HG03045 (cell line): ENCODE measurements around the gene NBPF26.
A peak's percentile ranks its signal among the peaks of the same experiment; 100 is the strongest.
"Not testable (repeated sequence)": the region's sequence is repeated elsewhere in the genome, so short reads cannot be mapped to it uniquely, and the experiment has no call there.

Experiments
- ATAC-seq: cut with Tn5 transposase; IDR thresholded peaks from one replicate; pipeline ENCODE4 v1.9.1; 2021; ENCODE audit warnings: mild to moderate bottlenecking, moderate library complexity; ENCODE audit not compliant: unreplicated experiment

Gene NBPF26

GRCh38 chr1:120850537-120851421 is 127.0 kb downstream of the NBPF26 start:
- ATAC-seq = peak; percentile 87

DNA sequence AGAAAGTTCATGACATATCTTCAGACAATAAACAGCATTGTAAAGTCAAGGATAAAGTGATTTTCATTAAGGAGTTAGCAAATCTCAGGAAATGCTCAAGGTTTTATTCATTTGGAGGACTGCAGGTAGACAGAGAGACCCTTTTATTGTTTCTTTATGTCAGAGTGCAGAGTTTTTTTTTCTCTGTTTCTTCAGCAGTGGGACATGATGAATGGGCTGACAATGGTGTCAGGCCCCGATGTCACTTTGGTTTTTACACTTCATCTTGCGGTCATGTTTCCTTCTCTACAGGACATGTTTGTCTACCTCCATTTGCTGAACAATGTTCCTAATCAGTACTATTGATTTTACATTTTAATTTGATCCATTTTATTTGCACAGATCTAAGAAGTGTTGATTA is 134.4 kb downstream of the NBPF26 start:
- not testable (repeated sequence) for ATAC-seq

GRCh38 chr1:120859615-120860234 is 136.0 kb downstream of the NBPF26 start:
- ATAC-seq = not testable (repeated sequence)

DNA sequence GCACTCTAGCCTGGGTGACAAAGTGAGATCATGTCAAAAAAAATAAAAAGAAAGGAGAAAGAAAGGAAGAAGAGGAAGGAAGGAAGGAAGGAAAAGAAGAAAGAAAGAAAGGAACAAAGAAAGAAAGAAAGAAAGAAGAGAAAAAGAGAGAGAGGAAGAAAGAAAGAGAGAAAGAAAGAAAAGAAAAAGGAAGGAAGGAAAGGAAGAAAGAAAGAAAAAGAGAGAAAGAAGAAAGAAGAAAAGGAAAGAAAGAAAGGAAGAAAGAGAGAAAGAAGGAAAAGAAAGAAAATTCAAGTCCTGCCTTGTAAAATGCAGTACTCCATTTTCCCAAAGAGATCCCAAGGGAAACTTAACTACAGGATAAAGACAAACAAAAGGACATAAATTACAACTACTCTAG is 154.5 kb downstream of the NBPF26 start:
- not testable (repeated sequence) for ATAC-seq

DNA sequence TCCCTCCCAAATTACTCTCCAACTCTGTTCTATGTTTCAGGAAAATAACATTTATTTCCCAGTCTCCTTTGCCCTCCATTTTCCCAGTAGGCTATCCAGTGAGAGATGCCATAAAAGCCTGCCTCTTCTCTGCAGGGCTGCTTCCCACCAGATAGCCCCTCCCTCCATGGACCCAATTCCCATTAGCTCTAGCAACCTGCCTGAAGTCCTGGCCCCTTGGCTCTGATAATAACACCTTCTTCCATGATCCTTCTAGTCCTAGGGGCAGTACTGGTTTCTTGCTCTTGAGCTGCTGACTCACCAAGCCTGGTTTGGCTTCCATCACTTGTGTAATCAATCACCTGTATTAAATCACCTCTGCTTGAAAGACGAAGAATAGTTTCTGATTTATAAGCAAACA is 156.3 kb downstream of the NBPF26 start:
- not testable (repeated sequence) for ATAC-seq

DNA sequence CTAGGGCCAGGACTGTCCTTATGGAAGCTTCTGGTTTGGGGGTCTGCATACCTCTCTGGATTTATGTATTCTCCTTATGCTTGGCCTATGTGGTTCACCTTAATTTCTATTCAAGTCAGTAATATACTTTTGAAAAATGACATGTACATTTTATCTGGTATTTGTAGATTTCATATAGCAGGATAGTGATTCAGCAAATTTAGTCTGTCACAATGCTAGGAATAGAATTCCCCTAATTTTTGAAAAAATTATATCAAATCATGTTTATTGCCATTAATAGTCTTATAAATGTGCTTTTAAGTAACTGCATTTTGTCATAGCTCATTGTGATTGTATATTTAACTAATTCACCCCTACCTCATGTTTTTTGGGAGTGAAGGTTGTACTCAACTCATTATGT is 158.2 kb downstream of the NBPF26 start:
- not testable (repeated sequence) for ATAC-seq
